Endothelial cell of umbilical vein (primary cell): ENCODE data around the gene DEK. TPM values are rescaled to one million over a fixed set of nuclear protein-coding genes. Genes with fewer than 3 reads are reported as not detected.
A peak's percentile ranks its signal among the peaks of the same experiment; 100 is the strongest.

Experiments
- Bru-seq: library from RNA; stranded (reverse); fragments of 400-500 nt; gene quantifications from one replicate; lab custom pipeline; 2021; lab: Mats Ljungman, UMichigan
- BruChase-seq, 2 experiments: library from RNA; stranded (reverse); fragments of 400-500 nt; gene quantifications; one replicate each; lab custom pipeline; 2021; lab: Mats Ljungman, UMichigan
- BruUV-seq: library from RNA; stranded (reverse); fragments of 400-500 nt; replicated peaks from 2 replicates; lab custom pipeline; 2021; lab: Mats Ljungman, UMichigan
- CTCF ChIA-PET: fragments of 300-600, 350-600 bp; sonication (Branson Sonifier 250); formaldehyde crosslinking; loops from one replicate; lab custom pipeline; 2021; ENCODE audit warnings: antibody characterized with exemption, inconsistent platforms; lab: Charles Lee
- POLR2A ChIA-PET: fragments of 300-600, 350-600 bp; sonication (Branson Sonifier 250); formaldehyde crosslinking; loops from one replicate; lab custom pipeline; 2021; ENCODE audit warnings: antibody characterized with exemption, inconsistent platforms; lab: Charles Lee
- DNase-seq: peaks from one replicate; pipeline ENCODE4 v3.0.0-alpha.2; 2011; ENCODE audit warnings: low read depth, low spot score
- FAIRE-seq: peaks from 2 replicates; lab custom pipeline; 2011; peaks lifted over from hg19 to GRCh38; lab: Jason Lieb, UNC
- H2AFZ ChIP-seq: 2 replicates; pipeline ENCODE4 v1.6.0; 2012; ENCODE audit warnings: low read depth, low read length, control low read depth, inconsistent platforms
- H3K27ac ChIP-seq: 2 replicates; pipeline ENCODE4 v1.5.1; 2011; ENCODE audit warnings: low read depth, mild to moderate bottlenecking, control low read depth, low read length, moderate library complexity; ENCODE audit not compliant: insufficient read depth
- H3K27me3 ChIP-seq, 2 experiments: 2 replicates each; pipeline versions ENCODE4 v1.6.0 to v1.6.1; 2011; ENCODE audit warnings: low read length in 2 of 2, mixed read lengths in 1 of 2; ENCODE audit not compliant: control insufficient read depth in 2 of 2, insufficient read depth in 2 of 2
- H3K36me3 ChIP-seq, 2 experiments: 2 replicates in 1 of 2; 3 replicates in 1 of 2; pipeline ENCODE4 v1.5.1; 2011; ENCODE audit warnings: low read length in 2 of 2, mild to moderate bottlenecking in 1 of 2, moderate library complexity in 1 of 2; ENCODE audit not compliant: control insufficient read depth in 2 of 2, insufficient read depth in 2 of 2; ENCODE audit errors: extremely low read depth in 1 of 2
- H3K4me1 ChIP-seq: 3 replicates; pipeline ENCODE4 v1.5.1; 2011; ENCODE audit warnings: mild to moderate bottlenecking, low read length; ENCODE audit not compliant: control insufficient read depth, insufficient read depth; ENCODE audit errors: extremely low read depth
- H3K4me2 ChIP-seq: 2 replicates; pipeline ENCODE4 v1.6.1; 2011; ENCODE audit warnings: low read length, control low read depth, mixed read lengths; ENCODE audit not compliant: insufficient read depth
- H3K4me3 ChIP-seq, 3 experiments: fragments of 200-600 bp in 1 of 3; sonication (generic), shearing (Covaris generic) in 1 of 3; replicated peaks in 1 of 3; 2 replicates each; pipeline ENCODE4 v1.5.1; 2011 to 2016; ENCODE audit warnings: control low read depth in 3 of 3, low read length in 3 of 3, mild to moderate bottlenecking in 2 of 3, inconsistent platforms in 1 of 3, low read depth in 1 of 3, moderate library complexity in 1 of 3; ENCODE audit not compliant: insufficient read depth in 1 of 3
- H3K79me2 ChIP-seq: 2 replicates; pipeline ENCODE4 v1.6.0; 2012; ENCODE audit warnings: low read length, inconsistent platforms; ENCODE audit not compliant: control insufficient read depth, insufficient read depth
- H3K9ac ChIP-seq: replicated peaks from 2 replicates; pipeline ENCODE3; 2011; ENCODE audit warnings: low read length, control low read depth; ENCODE audit not compliant: insufficient read depth; ENCODE audit errors: extremely low read depth
- H3K9me1 ChIP-seq: replicated peaks from 3 replicates; pipeline ENCODE4 v1.6.0; 2011; ENCODE audit warnings: mild to moderate bottlenecking, low read length; ENCODE audit not compliant: control insufficient read depth, insufficient read depth; ENCODE audit errors: extremely low read depth
- H3K9me3 ChIP-seq: replicated peaks from 2 replicates; pipeline ENCODE4 v1.5.1; 2012; ENCODE audit warnings: low read length, inconsistent platforms; ENCODE audit not compliant: control insufficient read depth, insufficient read depth
- H4K20me1 ChIP-seq: replicated peaks from 2 replicates; pipeline ENCODE3; 2011; ENCODE audit warnings: mild to moderate bottlenecking, low read length; ENCODE audit not compliant: control insufficient read depth, insufficient read depth; ENCODE audit errors: extremely low read depth
- EZH2 ChIP-seq: IDR thresholded peaks from 2 replicates; pipeline ENCODE4 v1.6.1; 2012; ENCODE audit warnings: borderline replicate concordance, low read depth, mild to moderate bottlenecking, moderate library complexity, low read length, inconsistent platforms; ENCODE audit not compliant: severe bottlenecking
- FOS ChIP-seq: IDR thresholded peaks from 2 replicates; pipeline ENCODE4 v1.6.1; 2011; ENCODE audit warnings: mild to moderate bottlenecking, low read length, moderate library complexity, borderline replicate concordance; ENCODE audit not compliant: insufficient read depth
- GATA2 ChIP-seq: IDR thresholded peaks from 2 replicates; pipeline ENCODE4 v1.7.0; 2011; ENCODE audit warnings: low read depth, mild to moderate bottlenecking, moderate library complexity, mixed read lengths, low read length; ENCODE audit not compliant: insufficient read length, insufficient read depth
- JUN ChIP-seq: IDR thresholded peaks from 2 replicates; pipeline ENCODE4 v1.6.1; 2011; ENCODE audit warnings: borderline replicate concordance, low read depth; ENCODE audit not compliant: insufficient read length, insufficient read depth
- MYC ChIP-seq: IDR thresholded peaks from one replicate; pipeline ENCODE4 v1.6.1; 2011; ENCODE audit warnings: mild to moderate bottlenecking, low read depth, low read length
- POLR2A ChIP-seq: IDR thresholded peaks from 2 replicates; pipeline ENCODE4 v1.6.1; 2012; ENCODE audit warnings: low read depth, mild to moderate bottlenecking, control low read depth, low read length
- POLR2AphosphoS5 ChIP-seq: IDR thresholded peaks from 2 replicates; pipeline ENCODE4 v1.6.1; 2012; ENCODE audit warnings: low read depth, mild to moderate bottlenecking, control low read depth, low read length, moderate library complexity; ENCODE audit not compliant: insufficient read depth
- dilution Hi-C: fragments of 300-500 bp; cut with MboI; formaldehyde crosslinking; loops from one replicate; pipeline ENCODE4 v1.15.0; 2019; ENCODE audit warnings: low sequenced_read_pairs; ENCODE audit not compliant: extremely low pct_ligation_motif_present
- intact Hi-C: fragments of 100-400 bp; cut with micrococcal nuclease; formaldehyde crosslinking; loops from one replicate; pipeline ENCODE4 v1.10.0; 2022
- long read RNA-seq: library from polyadenylated mRNA; stranded (forward); transcript quantifications from one replicate; pipeline ENCODE4 v2.0.0, GENCODE V29; 2021
- polyA minus RNA-seq, 3 experiments: library from RNA; depleted of rRNA, polyadenylated mRNA; stranded (reverse); fragments of >200 nt; gene quantifications; 1 replicate in 1 of 3; 2 replicates in 2 of 3; pipeline ENCODE4 v1.2.3, GENCODE V29; 2011
- polyA plus RNA-seq, 4 experiments: library from polyadenylated mRNA; depleted of rRNA in 3 of 4; stranded (reverse) in 3 of 4; unstranded in 1 of 4; fragments of >200 nt; gene quantifications; 2 replicates each; pipeline versions ENCODE4 v1.2.1 to v1.2.3, GENCODE V29; 2011 to 2012; ENCODE audit warnings: missing spikeins in 1 of 4
- total RNA-seq: library from RNA; stranded (reverse); gene quantifications from 2 replicates; pipeline ENCODE4 v1.2.3, GENCODE V29; 2021
- TF ChIP-seq, protein P1 (sequence below), 2 donors: IDR thresholded peaks; 1 replicate in 1 of 2; 2 replicates in 1 of 2; pipeline ENCODE4 v1.5.1; 2011; ENCODE audit warnings: low read length in 2 of 2, mild to moderate bottlenecking in 2 of 2, moderate library complexity in 2 of 2, control low read depth in 1 of 2, inconsistent platforms in 1 of 2, low read depth in 1 of 2; ENCODE audit not compliant: insufficient read depth in 1 of 2; ENCODE audit errors: extremely low read depth in 1 of 2
- TF ChIP-seq, protein P2 (sequence below): IDR thresholded peaks from 2 replicates; pipeline ENCODE4 v1.6.1; 2011; ENCODE audit not compliant: insufficient read depth, insufficient read length

DEK gene
- total RNA-seq (118 and 120 TPM in 2 replicates), polyA plus RNA-seq (14.5 and 19.0 TPM in 2 replicates), polyA minus RNA-seq (8.2 and 10.5 TPM in 2 replicates), Bru-seq, nascent RNA (percentile 98 among the genes with signal in this experiment), BruChase-seq, experiment 1, labeled RNA remaining after a 6-hour chase (percentile 97 among the genes with signal in this experiment), BruChase-seq, experiment 2, labeled RNA remaining after a 2-hour chase (percentile 94 among the genes with signal in this experiment)
- 36.2 and 36.5 TPM in 2 replicates for polyA plus RNA-seq (2011; cell fraction: cytosol; rRNA removed)
- 21.1 and 50.5 TPM in 2 replicates for polyA plus RNA-seq (2011; cell fraction: nucleus; rRNA removed)
- 39.3 and 78.1 TPM in 2 replicates for polyA plus RNA-seq (2012)
- polyA minus RNA-seq (2011; cell fraction: cytosol; rRNA and poly(A)+ RNA removed) = 109 TPM
- polyA minus RNA-seq (2011; cell fraction: nucleus; rRNA and poly(A)+ RNA removed) = 24.5 and 28.9 TPM in 2 replicates
- long read RNA-seq, transcript DEK-202 (11 exons, 3,427 nt) = major isoform, 327 of 423 reads
- long read RNA-seq, partial matches to known transcripts = 35 of 423 reads
- long read RNA-seq, other reads (novel, unspliced or antisense) = 57 of 423 reads

- peak; percentile 64 for FAIRE-seq
- Histone ChIP-seq H3K4me3 (peak within 1 kb of the TSS; percentile 63 to 94 (median 90)), H3K4me1 (peaks cover 32% of the 10 kb centered on the region), H3K9ac (peak within 1 kb of the TSS; percentile 90), H3K4me2 (peak within 1 kb of the TSS; percentile 74), H3K9me1 (no peaks in the 10 kb centered on the region), H3K27me3 (peaks cover 6 to 8% of the 10 kb centered on the region in 2 experiments), H4K20me1 (peaks cover 4% of the 10 kb centered on the region), H3K79me2 (peaks cover 47% of the 10 kb centered on the region), H3K9me3 (no peaks in the 10 kb centered on the region), H2AFZ (peak within 1 kb of the TSS; percentile 80), H3K36me3 (no peaks in the 10 kb centered on the region), H3K27ac (peak within 1 kb of the TSS; percentile 93)
- POLR2A ChIA-PET = interaction anchor here (0.6 kb wide), 1 partner anchor 64 kb away, joined by 4 read pairs; no protein-coding TSS in a partner anchor
- peak; percentile 80 for DNase-seq
- TF ChIP-seq FOS = no peak
- TF ChIP-seq POLR2AphosphoS5 = peak; percentile 67
- TF ChIP-seq EZH2 = no peak
- TF ChIP-seq, protein P1, sequence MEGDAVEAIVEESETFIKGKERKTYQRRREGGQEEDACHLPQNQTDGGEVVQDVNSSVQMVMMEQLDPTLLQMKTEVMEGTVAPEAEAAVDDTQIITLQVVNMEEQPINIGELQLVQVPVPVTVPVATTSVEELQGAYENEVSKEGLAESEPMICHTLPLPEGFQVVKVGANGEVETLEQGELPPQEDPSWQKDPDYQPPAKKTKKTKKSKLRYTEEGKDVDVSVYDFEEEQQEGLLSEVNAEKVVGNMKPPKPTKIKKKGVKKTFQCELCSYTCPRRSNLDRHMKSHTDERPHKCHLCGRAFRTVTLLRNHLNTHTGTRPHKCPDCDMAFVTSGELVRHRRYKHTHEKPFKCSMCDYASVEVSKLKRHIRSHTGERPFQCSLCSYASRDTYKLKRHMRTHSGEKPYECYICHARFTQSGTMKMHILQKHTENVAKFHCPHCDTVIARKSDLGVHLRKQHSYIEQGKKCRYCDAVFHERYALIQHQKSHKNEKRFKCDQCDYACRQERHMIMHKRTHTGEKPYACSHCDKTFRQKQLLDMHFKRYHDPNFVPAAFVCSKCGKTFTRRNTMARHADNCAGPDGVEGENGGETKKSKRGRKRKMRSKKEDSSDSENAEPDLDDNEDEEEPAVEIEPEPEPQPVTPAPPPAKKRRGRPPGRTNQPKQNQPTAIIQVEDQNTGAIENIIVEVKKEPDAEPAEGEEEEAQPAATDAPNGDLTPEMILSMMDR (IDR thresholded peaks at IDR 0.05; ENCODE audit: extremely low read depth in 1 of 2, insufficient read depth in 1 of 2, low read depth in 1 of 2, low read length in 2 of 2) = peak; percentile 26 to 50
- TF ChIP-seq, protein P2, sequence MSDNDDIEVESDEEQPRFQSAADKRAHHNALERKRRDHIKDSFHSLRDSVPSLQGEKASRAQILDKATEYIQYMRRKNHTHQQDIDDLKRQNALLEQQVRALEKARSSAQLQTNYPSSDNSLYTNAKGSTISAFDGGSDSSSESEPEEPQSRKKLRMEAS = no peak
- TF ChIP-seq GATA2 = no peak
- TF ChIP-seq JUN = no peak
- no peak for TF ChIP-seq MYC
- peak; percentile 46 for TF ChIP-seq POLR2A
- CTCF ChIA-PET = interaction anchor here (0.6 to 1.1 kb wide), 6 partner anchors 10 to 239 kb away, joined by 3 to 6 read pairs (median 3); no protein-coding TSS in a partner anchor
- dilution Hi-C loops = no loop called here
- BruUV-seq = no TSS peak
- intact Hi-C loops = loop anchor here (1.0 to 5.0 kb wide), 5 partner anchors 60 to 277 kb away; partner anchors contain the start of genes KDM1B, KIF13A, RNF144B and TPMT
Measured at GRCh38 chr6:18264219-18264922, at the start of gene DEK. Gene DEK (minus strand): TSS chr6:18264530. CDS start chr6:18263987, 543 bp downstream.
